ENCODE results near the gene ARHGEF19.

DNA sequence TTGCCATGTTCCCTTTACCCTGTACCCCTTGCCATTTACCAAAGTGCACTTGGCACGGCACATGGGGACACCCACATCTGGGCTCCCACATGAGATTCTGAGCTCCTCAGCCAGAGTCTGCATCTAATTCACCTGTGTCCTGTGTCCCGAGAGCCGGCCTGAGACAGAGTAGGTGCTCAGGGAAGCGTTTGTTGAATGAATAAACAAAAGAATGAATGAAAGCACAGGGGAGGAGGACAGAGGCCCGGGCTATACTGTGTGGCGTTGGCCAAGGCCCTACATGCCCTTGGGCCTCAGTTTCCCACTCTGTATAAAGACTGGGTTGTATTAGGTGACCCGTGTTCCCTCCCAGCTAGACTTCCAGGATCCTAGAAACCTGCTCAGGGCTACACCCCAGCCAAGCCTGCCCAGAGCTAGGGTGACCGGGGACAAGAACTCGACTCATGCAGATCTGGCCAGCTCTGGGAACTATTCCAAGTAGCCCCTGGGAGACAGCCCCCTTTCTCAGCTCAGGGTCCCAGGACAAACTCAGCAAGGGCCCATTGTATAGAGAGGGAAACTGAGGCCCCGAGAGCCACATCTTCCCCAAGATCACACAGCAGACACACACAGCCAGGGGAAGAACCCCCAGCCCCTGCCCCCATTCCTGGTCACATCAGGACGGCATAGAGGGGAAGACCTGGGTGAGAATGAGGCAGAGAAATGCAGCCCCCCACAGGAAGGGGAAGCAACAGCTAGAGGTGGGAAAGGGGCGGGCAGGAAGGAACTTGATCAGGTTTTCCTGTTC lies 62.6 kb downstream of the ARHGEF19 start:
- TF ChIP-seq CTCF (conservative IDR thresholded peaks at IDR 0.05; ENCODE audit: low read depth, low read length) (no peak), EZH2 (IDR thresholded peaks at IDR 0.05; ENCODE audit: low read length, unreplicated experiment) (no peak), EZH2phosphoT487 (IDR thresholded peaks at IDR 0.05; ENCODE audit: borderline replicate concordance, low read length) (no peak)
